Measurements from ENCODE around the gene CD93.
A peak's percentile ranks its signal among the peaks of the same experiment; 100 is the strongest.

CD93 gene

DNA sequence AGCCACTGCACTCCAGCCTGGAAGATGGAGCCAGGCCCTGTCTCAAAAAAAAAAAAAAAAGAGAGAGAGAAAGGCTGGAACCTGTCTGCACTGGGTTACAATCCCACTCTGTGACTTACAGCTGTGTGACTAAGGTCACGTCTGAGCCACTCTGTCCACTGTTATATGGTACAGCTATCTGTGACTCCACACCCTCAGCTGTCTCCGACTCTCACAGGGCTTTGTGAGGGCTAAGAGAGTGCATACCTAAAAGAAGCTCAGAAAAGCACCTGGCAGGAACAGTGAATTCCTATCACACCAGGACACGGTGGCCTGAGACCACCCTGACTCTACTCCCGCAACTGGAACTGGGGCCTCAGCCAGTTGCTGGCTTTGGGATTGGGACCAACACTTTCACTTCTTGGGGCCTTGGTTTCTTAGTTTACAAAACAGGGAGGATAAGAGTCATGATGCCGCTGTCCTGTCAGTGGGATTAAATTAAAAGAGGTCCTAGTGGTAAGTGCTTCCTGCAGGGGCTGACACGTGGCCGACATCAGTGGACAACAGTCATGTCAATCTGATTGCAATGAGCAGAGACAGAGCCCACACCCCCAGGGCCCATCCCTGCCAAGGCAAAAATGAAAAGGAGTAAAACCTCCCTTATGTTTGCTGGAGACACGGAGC is 5.7 kb upstream of the CD93 start:
- Histone ChIP-seq H2BK5ac (ENCODE audit: low read length) (no peak overlapping the region), H3K9ac (ENCODE audit: low read length) (no peak overlapping the region), H3K4ac (ENCODE audit: low read depth, low read length) (no peak overlapping the region), H3K4me1 (ENCODE audit: control insufficient read depth, low read depth, low read length) (no peaks in the 10 kb centered on the region), H4K5ac (ENCODE audit: low read length) (no peak overlapping the region), H3K27me3 (ENCODE audit: insufficient read depth, low read length, poor library complexity) (no peaks in the 10 kb centered on the region), H4K8ac (ENCODE audit: low read depth, low read length) (no peak overlapping the region), H3K56ac (ENCODE audit: low read length) (no peak overlapping the region), H3K4me3 (ENCODE audit: low read length) (no peak overlapping the region), H2BK15ac (replicated peaks; ENCODE audit: low read depth) (no peak overlapping the region), H2AK5ac (ENCODE audit: low read length) (no peak overlapping the region), H3K18ac (ENCODE audit: low read length) (no peak overlapping the region), H3K79me2 (ENCODE audit: control insufficient read depth, insufficient read depth, low read length) (no peaks in the 10 kb centered on the region), H3K79me1 (ENCODE audit: low read length) (no peaks in the 10 kb centered on the region), H3K4me2 (ENCODE audit: low read length) (no peak overlapping the region), H3K23ac (ENCODE audit: low read length) (no peak overlapping the region), H3K36me3 (ENCODE audit: control insufficient read depth, insufficient read depth, low read length) (no peaks in the 10 kb centered on the region), H3K27ac (ENCODE audit: low read depth, low read length) (no peak overlapping the region), H2BK120ac (ENCODE audit: low read depth, low read length) (no peak overlapping the region)
- DNase-seq = no peak
- WGBS (ENCODE audit: extremely low coverage, insufficient coverage, low lambda C conversion rate) = no CpG with 5 or more reads among the region's 8 CpGs

DNA sequence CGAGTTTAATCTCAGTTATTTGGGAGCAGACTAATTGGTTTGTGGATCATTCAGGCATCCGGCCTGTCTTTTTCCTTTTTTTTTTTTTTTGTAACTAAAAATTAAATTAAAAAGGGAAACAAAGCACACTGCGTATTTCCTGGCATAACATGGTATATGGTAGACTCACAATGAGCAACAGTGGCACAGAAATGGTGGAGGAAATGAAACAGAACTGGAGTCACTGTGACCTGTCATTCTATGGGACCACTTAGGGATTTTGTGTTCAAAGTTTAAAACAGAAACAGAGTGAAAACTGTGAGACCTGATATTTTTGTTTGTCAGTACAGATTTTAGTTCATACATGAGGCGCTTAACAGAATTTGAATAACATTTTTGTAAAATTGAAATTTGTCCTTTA is 4.8 kb upstream of the CD93 start:
- Histone ChIP-seq H3K27ac (ENCODE audit: low read depth, low read length) (no peak overlapping the region), H3K36me3 (ENCODE audit: control insufficient read depth, insufficient read depth, low read length) (no peaks in the 10 kb centered on the region), H3K79me1 (ENCODE audit: low read length) (no peaks in the 10 kb centered on the region)

DNA sequence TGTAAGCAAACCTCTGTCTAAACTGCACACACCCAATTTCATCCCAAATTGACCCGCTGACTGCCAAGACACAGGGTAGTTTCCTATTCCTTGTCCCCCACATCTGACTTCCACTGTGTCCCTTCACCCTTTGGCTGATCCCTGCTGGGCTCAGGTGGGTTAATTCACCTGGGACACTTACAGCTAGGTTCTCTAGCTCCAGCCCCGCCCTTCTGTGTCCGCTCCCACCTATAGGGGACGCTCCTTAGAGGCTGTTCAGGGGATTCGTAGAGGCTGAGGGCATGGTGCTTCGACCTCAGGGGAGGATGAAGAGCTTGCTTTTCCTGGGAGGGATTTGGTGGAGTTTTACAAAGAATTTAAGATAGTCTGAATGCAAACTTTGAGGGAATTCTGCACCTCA is 4.0 kb upstream of the CD93 start:
- no peak overlapping the region for H3K27ac ChIP-seq (ENCODE audit: low read depth, low read length)
- no peak overlapping the region for H2BK5ac ChIP-seq (ENCODE audit: low read length)
- H3K4me1 ChIP-seq (ENCODE audit: control insufficient read depth, low read depth, low read length) = no peaks in the 10 kb centered on the region
- no peak overlapping the region for H3K4me2 ChIP-seq (ENCODE audit: low read length)
- no peak overlapping the region for H3K4me3 ChIP-seq (ENCODE audit: low read length)
- no peak overlapping the region for H2BK15ac ChIP-seq (replicated peaks; ENCODE audit: low read depth)
- no peak overlapping the region for H2AK5ac ChIP-seq (ENCODE audit: low read length)
- H4K8ac ChIP-seq (ENCODE audit: low read depth, low read length) = no peak overlapping the region
- no peak overlapping the region for H3K4ac ChIP-seq (ENCODE audit: low read depth, low read length)
- peak; percentile 36 for DNase-seq
- H4K5ac ChIP-seq (ENCODE audit: low read length) = no peak overlapping the region
- no peaks in the 10 kb centered on the region for H3K79me2 ChIP-seq (ENCODE audit: control insufficient read depth, insufficient read depth, low read length)
- H3K56ac ChIP-seq (ENCODE audit: low read length) = no peak overlapping the region
- WGBS (ENCODE audit: extremely low coverage, insufficient coverage, low lambda C conversion rate) = no CpG with 5 or more reads among the region's 6 CpGs
- no peaks in the 10 kb centered on the region for H3K27me3 ChIP-seq (ENCODE audit: insufficient read depth, low read length, poor library complexity)
- no peaks in the 10 kb centered on the region for H3K36me3 ChIP-seq (ENCODE audit: control insufficient read depth, insufficient read depth, low read length)
- no peaks in the 10 kb centered on the region for H3K79me1 ChIP-seq (ENCODE audit: low read length)
- H3K23ac ChIP-seq (ENCODE audit: low read length) = no peak overlapping the region
- no peak overlapping the region for H3K18ac ChIP-seq (ENCODE audit: low read length)
- no peak overlapping the region for H2BK120ac ChIP-seq (ENCODE audit: low read depth, low read length)
- no peak overlapping the region for H3K9ac ChIP-seq (ENCODE audit: low read length)

More for the DNA sequence above, 4.8 kb upstream of the CD93 start:
- DNase-seq = no peak
- Histone ChIP-seq H3K23ac (ENCODE audit: low read length) (no peak overlapping the region), H2BK120ac (ENCODE audit: low read depth, low read length) (no peak overlapping the region), H3K4ac (ENCODE audit: low read depth, low read length) (no peak overlapping the region), H4K8ac (ENCODE audit: low read depth, low read length) (no peak overlapping the region), H3K18ac (ENCODE audit: low read length) (no peak overlapping the region), H3K4me2 (ENCODE audit: low read length) (no peak overlapping the region), H3K79me2 (ENCODE audit: control insufficient read depth, insufficient read depth, low read length) (no peaks in the 10 kb centered on the region), H2AK5ac (ENCODE audit: low read length) (no peak overlapping the region), H3K4me3 (ENCODE audit: low read length) (no peak overlapping the region), H3K27me3 (ENCODE audit: insufficient read depth, low read length, poor library complexity) (no peaks in the 10 kb centered on the region), H3K56ac (ENCODE audit: low read length) (no peak overlapping the region), H2BK15ac (replicated peaks; ENCODE audit: low read depth) (no peak overlapping the region), H3K9ac (ENCODE audit: low read length) (no peak overlapping the region), H2BK5ac (ENCODE audit: low read length) (no peak overlapping the region), H3K4me1 (ENCODE audit: control insufficient read depth, low read depth, low read length) (no peaks in the 10 kb centered on the region), H4K5ac (ENCODE audit: low read length) (no peak overlapping the region)
- WGBS (ENCODE audit: extremely low coverage, insufficient coverage, low lambda C conversion rate) = no CpG with 5 or more reads among the region's 4 CpGs

DNA sequence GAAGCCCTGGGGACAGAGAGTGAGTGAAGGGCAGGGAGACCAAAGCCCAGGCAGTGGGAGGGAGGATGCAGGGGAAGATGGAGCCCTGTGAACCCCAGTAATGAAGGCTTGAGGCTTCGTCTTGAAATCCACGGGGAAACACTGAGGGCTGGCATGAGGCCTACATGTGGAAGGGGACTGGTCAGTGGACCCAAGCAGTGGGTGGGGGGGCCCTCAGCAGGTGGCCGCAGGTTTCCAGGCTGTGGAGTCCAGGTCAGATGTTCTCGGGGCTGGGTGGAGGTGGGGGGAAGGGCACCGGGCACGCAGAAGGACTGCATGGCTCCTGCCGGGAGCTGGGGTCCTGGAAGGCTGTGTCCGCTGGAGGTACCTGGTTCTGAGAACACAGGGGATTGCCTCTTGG is 2.7 kb upstream of the CD93 start:
- Histone ChIP-seq H3K4ac (ENCODE audit: low read depth, low read length) (no peak overlapping the region), H3K4me1 (ENCODE audit: control insufficient read depth, low read depth, low read length) (no peaks in the 10 kb centered on the region), H3K27ac (ENCODE audit: low read depth, low read length) (no peak overlapping the region), H2BK5ac (ENCODE audit: low read length) (no peak overlapping the region), H3K18ac (ENCODE audit: low read length) (no peak overlapping the region), H3K27me3 (ENCODE audit: insufficient read depth, low read length, poor library complexity) (no peaks in the 10 kb centered on the region), H3K9ac (ENCODE audit: low read length) (no peak overlapping the region), H3K79me2 (ENCODE audit: control insufficient read depth, insufficient read depth, low read length) (no peaks in the 10 kb centered on the region), H2BK120ac (ENCODE audit: low read depth, low read length) (no peak overlapping the region), H3K56ac (ENCODE audit: low read length) (no peak overlapping the region), H2BK15ac (replicated peaks; ENCODE audit: low read depth) (no peak overlapping the region), H3K79me1 (ENCODE audit: low read length) (no peaks in the 10 kb centered on the region), H4K8ac (ENCODE audit: low read depth, low read length) (no peak overlapping the region), H3K4me2 (ENCODE audit: low read length) (no peak overlapping the region), H3K23ac (ENCODE audit: low read length) (no peak overlapping the region), H4K5ac (ENCODE audit: low read length) (no peak overlapping the region), H2AK5ac (ENCODE audit: low read length) (no peak overlapping the region), H3K36me3 (ENCODE audit: control insufficient read depth, insufficient read depth, low read length) (no peaks in the 10 kb centered on the region), H3K4me3 (ENCODE audit: low read length) (no peak overlapping the region)
- WGBS (ENCODE audit: extremely low coverage, insufficient coverage, low lambda C conversion rate) = no CpG with 5 or more reads among the region's 8 CpGs
- DNase-seq = no peak

DNA sequence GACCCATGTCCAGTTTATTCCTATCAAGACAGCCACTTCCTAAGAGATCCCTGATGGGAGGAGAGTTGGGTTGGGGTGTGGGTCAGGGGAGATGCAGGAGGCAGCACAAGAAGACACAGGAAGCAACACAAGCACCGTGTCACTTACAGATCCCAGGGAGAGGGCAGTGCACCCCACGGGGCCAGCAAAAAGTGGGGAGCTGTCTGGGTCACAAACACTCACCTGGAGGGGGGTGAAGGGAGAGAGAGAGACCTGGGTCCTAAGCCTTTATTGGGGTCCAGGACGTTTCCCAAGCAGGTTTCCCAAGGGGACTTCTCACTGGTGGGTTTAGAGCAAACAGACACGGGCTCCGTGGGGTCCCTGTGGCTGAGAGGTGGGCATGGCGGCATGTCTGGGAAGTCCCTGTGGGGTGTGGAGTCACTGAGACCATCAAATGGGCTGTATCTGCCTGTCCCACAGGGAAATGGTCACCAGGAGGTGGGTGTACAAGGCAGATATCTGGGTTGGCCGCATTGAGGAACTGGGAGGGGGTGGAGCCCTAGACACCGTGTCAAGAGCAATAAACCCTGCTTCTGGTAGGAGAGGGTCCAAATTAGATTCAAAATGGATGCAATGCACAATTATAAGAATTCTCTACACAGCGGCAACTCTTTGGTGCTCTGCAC is 1.6 kb upstream of the CD93 start:
- no peak overlapping the region for H2AK5ac ChIP-seq (ENCODE audit: low read length)
- no peak overlapping the region for H3K4ac ChIP-seq (ENCODE audit: low read depth, low read length)
- H3K23ac ChIP-seq (ENCODE audit: low read length) = no peak overlapping the region
- H4K5ac ChIP-seq (ENCODE audit: low read length) = no peak overlapping the region
- H3K27ac ChIP-seq (ENCODE audit: low read depth, low read length) = no peak overlapping the region
- H2BK120ac ChIP-seq (ENCODE audit: low read depth, low read length) = no peak overlapping the region
- H2BK5ac ChIP-seq (ENCODE audit: low read length) = no peak overlapping the region
- no peaks in the 10 kb centered on the region for H3K4me1 ChIP-seq (ENCODE audit: control insufficient read depth, low read depth, low read length)
- no peaks in the 10 kb centered on the region for H3K79me1 ChIP-seq (ENCODE audit: low read length)
- WGBS (ENCODE audit: extremely low coverage, insufficient coverage, low lambda C conversion rate) = no CpG with 5 or more reads among the region's 9 CpGs
- no peak overlapping the region for H3K56ac ChIP-seq (ENCODE audit: low read length)
- no peak overlapping the region for H3K4me3 ChIP-seq (ENCODE audit: low read length)
- H3K27me3 ChIP-seq (ENCODE audit: insufficient read depth, low read length, poor library complexity) = no peaks in the 10 kb centered on the region
- H3K79me2 ChIP-seq (ENCODE audit: control insufficient read depth, insufficient read depth, low read length) = no peaks in the 10 kb centered on the region
- no peak for DNase-seq
- no peak overlapping the region for H3K9ac ChIP-seq (ENCODE audit: low read length)
- H3K18ac ChIP-seq (ENCODE audit: low read length) = no peak overlapping the region
- no peak overlapping the region for H2BK15ac ChIP-seq (replicated peaks; ENCODE audit: low read depth)
- no peaks in the 10 kb centered on the region for H3K36me3 ChIP-seq (ENCODE audit: control insufficient read depth, insufficient read depth, low read length)
- H3K4me2 ChIP-seq (ENCODE audit: low read length) = no peak overlapping the region
- H4K8ac ChIP-seq (ENCODE audit: low read depth, low read length) = no peak overlapping the region
